PFSK-1 (cell line): Measurements from ENCODE around the gene HMGCL.

Experiments
- FOXP2 ChIP-seq: optimal IDR thresholded peaks from 2 replicates; pipeline ENCODE3; 2011; ENCODE audit warnings: borderline replicate concordance, control low read depth, inconsistent platforms; ENCODE audit not compliant: insufficient read depth; ENCODE audit errors: extremely low read length, extremely low read depth
- POLR2AphosphoS5 ChIP-seq: IDR thresholded peaks from 2 replicates; pipeline ENCODE4 v1.6.1; 2012; ENCODE audit warnings: low read depth, mild to moderate bottlenecking, control low read depth, low read length, moderate library complexity
- SIN3A ChIP-seq: IDR thresholded peaks from 2 replicates; pipeline ENCODE4 v1.6.1; 2012; ENCODE audit warnings: mild to moderate bottlenecking, low read length, moderate library complexity, borderline replicate concordance; ENCODE audit not compliant: insufficient read depth
- TAF1 ChIP-seq: IDR thresholded peaks from 2 replicates; pipeline ENCODE4 v1.6.1; 2012; ENCODE audit warnings: low read length, control low read depth, borderline replicate concordance; ENCODE audit not compliant: insufficient read depth
- TF ChIP-seq, protein P1 (sequence below), 2 experiments: IDR thresholded peaks; 2 replicates each; pipeline versions ENCODE4 v1.6.1 to v1.8.0; 2011 to 2012; ENCODE audit warnings: low read depth in 2 of 2, low read length in 2 of 2, control low read depth in 1 of 2, inconsistent platforms in 1 of 2, mild to moderate bottlenecking in 1 of 2, moderate library complexity in 1 of 2; ENCODE audit not compliant: insufficient read depth in 1 of 2

HMGCL gene

DNA sequence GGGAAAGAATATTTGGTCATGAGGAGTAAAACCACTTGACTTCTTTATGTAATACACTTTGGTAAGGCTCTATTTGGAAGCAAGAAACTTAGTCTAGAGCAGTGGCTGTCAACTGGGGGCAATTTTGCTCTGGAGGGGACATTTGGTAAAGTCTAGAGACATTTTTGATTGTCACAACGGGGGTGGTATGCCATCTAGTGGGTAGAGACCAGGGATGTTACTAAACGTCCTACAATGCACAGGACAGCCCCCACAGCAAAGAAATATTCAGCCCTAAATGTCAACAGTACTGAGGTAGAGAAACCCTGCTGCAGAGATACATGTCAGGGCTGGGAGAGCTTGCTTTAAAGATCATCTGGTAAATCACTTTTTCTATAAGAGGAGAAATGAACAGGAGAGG is 29.3 kb upstream of the HMGCL start:
- TF ChIP-seq FOXP2 = no peak
- no peak for TF ChIP-seq SIN3A
- no peak for TF ChIP-seq POLR2AphosphoS5
- no peak for TF ChIP-seq TAF1
- TF ChIP-seq, protein P1, sequence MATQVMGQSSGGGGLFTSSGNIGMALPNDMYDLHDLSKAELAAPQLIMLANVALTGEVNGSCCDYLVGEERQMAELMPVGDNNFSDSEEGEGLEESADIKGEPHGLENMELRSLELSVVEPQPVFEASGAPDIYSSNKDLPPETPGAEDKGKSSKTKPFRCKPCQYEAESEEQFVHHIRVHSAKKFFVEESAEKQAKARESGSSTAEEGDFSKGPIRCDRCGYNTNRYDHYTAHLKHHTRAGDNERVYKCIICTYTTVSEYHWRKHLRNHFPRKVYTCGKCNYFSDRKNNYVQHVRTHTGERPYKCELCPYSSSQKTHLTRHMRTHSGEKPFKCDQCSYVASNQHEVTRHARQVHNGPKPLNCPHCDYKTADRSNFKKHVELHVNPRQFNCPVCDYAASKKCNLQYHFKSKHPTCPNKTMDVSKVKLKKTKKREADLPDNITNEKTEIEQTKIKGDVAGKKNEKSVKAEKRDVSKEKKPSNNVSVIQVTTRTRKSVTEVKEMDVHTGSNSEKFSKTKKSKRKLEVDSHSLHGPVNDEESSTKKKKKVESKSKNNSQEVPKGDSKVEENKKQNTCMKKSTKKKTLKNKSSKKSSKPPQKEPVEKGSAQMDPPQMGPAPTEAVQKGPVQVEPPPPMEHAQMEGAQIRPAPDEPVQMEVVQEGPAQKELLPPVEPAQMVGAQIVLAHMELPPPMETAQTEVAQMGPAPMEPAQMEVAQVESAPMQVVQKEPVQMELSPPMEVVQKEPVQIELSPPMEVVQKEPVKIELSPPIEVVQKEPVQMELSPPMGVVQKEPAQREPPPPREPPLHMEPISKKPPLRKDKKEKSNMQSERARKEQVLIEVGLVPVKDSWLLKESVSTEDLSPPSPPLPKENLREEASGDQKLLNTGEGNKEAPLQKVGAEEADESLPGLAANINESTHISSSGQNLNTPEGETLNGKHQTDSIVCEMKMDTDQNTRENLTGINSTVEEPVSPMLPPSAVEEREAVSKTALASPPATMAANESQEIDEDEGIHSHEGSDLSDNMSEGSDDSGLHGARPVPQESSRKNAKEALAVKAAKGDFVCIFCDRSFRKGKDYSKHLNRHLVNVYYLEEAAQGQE (IDR thresholded peaks at IDR 0.05; ENCODE audit: insufficient read depth in 1 of 2, low read depth in 2 of 2, low read length in 2 of 2) = no peak

DNA sequence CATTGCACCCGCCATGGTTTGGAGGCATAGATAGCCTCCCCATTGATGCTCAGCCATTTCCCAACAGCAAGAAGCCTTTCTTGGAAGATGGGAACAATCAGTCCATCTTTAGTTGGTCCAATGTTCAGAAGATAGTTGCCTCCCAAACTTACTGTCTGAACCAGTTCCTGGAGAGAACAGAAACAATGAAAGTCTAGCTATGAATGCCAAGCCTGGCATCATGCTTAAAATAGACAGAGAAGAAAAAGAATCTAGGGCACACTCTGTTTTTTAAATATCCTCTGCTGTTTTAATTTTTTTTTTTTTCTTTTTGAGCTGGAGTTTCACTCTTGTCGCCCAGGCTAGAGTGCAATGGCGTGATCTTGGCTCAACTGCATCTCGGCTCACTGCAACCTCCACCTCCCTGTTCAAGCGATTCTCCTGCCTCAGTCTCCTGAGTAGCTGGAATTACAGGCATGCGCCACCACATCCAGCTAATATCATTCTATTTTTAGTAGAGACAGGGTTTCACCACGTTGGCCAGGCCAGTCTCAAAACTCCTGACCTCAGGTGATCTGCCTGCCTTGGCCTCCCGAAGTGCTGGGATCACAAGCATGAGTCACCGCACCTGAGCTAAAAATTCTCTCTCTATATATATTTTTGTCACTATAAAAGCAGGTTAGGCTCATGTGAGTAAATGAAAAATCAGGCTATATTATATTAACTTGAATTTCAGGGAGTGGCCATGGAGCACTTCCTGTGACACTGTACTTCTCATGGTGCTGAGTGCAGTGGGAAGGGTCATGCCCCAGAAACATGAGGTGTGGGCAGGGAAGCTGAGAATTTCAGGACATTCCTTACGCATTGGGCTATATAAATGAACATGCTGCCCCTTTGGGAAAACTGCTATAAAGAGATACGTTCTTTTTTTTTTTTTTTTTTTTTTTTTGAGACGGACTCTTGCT is 23.7 kb upstream of the HMGCL start:
- TF ChIP-seq FOXP2 (no peak), SIN3A (no peak), POLR2AphosphoS5 (no peak), TAF1 (no peak)
- TF ChIP-seq, protein P1 (IDR thresholded peaks at IDR 0.05; ENCODE audit: insufficient read depth in 1 of 2, low read depth in 2 of 2, low read length in 2 of 2) = no peak

DNA sequence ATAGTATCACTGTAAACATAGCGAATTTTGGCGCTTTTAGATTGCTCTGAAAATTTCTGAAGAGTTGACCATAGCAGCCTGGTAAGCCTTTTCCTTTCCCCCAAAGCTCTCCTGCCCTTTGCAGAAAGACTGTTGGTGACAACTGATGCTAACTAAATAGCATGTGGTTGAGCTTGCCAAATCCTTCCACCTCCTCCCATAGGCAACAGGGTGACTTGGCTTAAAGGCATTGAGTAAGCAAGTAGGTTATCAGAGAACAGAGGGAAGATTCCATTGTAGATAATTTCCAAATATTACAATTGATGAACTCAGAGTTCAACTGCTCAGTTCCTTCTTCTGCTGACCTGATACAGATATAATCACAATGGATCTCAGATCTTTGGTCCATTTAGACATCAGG is 19.9 kb upstream of the HMGCL start:
- no peak for TF ChIP-seq TAF1
- no peak for TF ChIP-seq FOXP2
- TF ChIP-seq, protein P1 (IDR thresholded peaks at IDR 0.05; ENCODE audit: insufficient read depth in 1 of 2, low read depth in 2 of 2, low read length in 2 of 2) = no peak
- no peak for TF ChIP-seq SIN3A
- no peak for TF ChIP-seq POLR2AphosphoS5

DNA sequence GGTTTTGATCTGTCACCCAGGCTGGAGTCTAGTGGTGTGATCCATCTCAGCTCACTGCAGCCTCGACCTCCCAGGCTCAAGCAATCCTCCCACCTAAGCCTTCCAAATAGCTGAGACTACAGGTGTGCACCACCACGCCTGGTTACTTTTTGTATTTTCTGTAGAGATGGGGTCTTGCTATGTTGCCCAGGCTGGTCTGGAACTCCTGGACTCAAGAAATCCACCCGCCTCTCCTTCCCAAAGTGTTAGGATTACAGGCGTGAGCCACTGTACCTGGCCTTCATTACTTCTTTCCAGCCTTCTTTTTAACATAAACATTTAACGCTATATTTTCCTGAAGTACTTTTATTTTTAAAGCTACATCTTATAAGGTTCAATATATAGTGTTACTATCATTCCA is 18.4 kb upstream of the HMGCL start:
- TF ChIP-seq POLR2AphosphoS5 = no peak

DNA sequence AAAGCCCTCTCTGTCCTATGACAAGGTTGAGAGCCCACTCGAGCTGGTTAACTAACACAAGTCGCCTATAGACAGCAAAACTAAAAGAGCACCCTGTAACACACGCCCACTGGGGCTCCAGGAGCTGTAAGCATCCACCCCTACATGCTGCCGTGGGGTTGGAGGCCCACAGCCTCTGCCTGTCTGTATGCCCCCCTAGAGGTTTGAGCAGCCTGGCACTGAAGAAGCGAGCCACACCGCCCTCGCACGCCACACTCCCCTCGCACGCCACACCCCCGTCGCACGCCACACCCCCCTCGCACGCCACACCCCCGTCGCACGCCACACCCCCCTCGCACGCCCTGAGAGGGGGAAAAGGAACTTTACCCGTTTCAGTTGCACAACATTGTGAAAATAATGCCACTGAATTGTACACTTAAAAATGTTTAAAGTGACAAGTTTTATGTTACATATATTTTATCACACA is 13.2 kb upstream of the HMGCL start:
- TF ChIP-seq, protein P1 (IDR thresholded peaks at IDR 0.05; ENCODE audit: insufficient read depth in 1 of 2, low read depth in 2 of 2, low read length in 2 of 2) = no peak
- TF ChIP-seq TAF1 (no peak), SIN3A (no peak), FOXP2 (no peak), POLR2AphosphoS5 (no peak)
